Stimulated activated naive CD4-positive, alpha-beta T cell (primary cell): ENCODE results near the gene C4orf36.

ENCODE experiments used
- DNase-seq, 6 experiments: peaks; one replicate each; lab custom pipeline; 2025; lab: John Stamatoyannopoulos, UW

The C4orf36 gene

DNA sequence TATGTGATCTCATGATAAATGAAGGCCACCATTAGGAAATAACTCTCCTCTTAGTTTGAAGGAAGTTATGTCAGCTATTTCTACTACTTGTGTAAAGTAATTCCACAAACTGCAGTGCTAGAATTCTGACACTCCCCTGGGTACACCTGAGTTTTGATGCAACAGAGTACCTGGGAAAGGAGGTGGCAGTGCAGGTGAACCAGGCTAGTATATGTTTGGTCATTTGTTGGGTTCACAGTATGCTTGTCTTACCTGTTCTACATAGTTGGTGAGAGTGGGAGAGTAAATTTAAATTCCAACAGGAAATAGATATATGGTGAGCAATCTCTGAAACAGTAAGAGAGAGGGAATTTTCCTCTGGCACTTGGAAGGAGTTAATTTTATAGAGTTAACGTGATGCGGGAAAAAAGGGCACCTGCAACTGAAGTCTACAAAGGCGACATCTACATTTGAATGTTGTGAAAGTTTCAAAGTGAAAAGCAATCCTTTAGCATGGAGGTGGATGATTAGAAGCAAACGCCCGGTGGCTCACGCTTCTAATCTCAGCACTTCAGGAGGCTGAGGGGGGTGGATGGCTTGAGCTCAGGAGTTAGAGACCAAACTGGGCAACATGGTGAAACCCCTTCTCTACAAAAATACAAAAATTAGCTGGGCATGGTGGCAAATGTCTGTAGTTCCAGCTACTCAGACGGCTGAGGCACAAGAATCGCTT is 34.7 kb downstream of the C4orf36 start:
- DNase-seq, result no peak

DNA sequence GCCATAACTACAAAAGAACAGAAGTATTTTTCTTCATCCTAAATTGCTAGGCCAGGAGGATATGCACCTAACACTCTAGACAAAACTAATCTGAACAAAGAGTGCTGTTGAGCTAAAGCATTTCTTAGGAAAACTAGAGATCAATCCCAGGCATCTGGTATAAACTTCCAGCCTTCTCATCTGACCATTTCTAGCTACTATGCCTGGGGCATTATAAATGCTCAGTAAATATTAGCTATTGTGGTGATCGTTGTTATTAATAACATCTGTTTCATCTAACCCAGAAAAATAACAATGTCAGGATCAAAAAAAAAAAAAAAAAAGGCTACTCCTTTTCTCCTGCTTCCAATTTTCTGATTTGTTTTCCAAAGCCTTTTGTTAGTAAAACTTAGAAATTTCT is 35.3 kb downstream of the C4orf36 start:
- DNase-seq, result no peak

DNA sequence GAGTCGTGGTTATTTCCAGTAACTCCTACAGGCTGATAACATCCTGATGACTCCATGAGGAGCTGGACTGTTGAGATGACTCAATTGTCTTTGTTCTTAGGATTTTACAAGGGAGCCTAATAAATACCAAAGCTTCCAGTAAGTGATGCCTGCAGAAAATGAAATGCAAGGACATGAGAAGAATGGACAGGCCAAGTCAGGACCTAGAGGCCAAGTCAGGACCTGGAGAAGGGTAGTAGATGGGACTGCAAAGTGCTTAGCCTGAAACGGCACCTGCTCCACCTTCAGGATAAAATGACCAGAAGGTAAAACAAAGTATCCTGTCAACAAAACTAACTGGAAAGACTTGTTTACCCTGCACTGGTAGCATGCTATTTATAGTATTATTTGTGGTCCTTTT is 36.6 kb downstream of the C4orf36 start:
- DNase-seq, result no peak

DNA sequence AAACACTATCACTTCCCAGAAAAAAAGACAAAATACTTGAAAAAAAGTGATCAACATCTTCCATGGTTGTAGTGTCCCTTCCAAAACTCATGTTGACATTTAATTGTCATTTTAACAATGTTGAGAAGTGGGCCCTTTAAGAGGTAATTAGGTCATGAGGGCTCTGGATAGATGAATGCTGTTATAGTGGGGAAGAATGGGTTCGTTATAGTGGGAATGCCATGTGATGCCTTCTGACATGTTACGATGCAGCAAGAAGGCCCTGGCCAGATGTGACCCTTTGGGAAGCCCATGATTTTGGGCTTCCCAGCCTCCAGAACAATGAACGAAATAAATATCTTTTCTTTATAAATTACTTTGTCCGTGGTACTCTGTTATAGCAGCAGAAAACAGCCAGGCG is 39.0 kb downstream of the C4orf36 start:
- DNase-seq, result no peak

DNA sequence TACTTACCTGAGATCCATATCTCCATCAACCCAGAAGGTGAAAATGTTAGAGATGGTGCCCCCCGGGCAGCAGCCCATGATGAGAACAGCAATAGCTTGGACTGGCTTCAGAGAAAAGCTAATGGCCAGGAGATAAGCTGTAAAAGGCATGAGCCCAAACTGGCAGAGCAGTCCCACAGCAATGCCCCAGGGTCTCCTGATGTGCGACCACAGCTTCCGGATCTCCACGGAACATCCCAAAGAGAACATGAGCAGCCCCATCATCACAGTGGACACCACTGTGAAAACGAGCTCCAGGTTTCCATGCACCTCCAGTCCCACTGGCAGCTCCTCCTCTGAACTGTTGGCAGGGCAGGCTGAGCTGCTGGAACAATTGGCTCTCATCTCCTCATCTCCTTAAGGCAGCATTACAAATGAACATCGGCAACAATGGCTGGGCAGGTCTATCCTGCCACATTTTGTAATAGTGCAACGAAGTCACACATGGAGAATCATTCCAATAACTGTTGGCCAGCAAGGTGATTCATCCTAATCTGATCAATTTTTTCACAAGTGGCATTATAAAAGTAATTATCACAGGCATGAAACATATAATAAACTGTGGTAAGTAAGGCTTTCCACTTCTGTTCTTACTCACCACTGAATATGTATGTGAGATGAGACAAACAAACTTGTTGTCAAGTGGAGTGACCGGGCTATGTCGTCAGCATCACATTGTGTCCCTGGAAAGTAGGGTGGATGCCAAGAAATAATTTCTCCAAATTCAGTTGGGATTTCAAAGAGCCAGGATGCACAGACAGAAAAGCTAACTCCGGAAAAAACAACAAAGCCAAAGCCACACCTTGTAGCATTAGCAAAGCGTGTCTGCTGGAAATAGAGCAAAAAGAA is 43.2 kb downstream of the C4orf36 start, which contains the start of gene SLC10A6:
Gene SLC10A6 (minus strand): TSS at position 653 of the 888 bp plus-strand sequence. CDS start 269 bp downstream, at position 384.
- DNase-seq, result no peak

DNA sequence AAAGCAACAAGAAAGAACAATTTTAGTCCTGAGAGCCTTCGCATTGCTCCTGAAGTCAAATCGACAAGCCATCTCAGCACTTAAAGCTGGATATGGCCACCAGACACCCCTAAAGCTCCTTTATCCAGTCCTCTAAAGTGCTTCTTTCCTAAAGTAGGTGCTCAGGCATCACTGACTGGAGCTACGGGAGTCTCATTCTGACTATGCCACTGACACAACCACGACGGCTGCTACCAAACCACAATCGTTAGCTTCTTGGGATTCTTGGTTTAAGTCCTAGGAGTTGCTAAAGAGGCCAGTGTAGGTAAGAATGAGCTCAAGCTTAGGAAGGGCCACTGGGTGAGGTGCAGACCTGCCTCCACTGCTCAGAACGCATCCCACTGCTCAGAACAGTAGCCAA is 44.1 kb downstream of the C4orf36 start:
- DNase-seq, result no peak

DNA sequence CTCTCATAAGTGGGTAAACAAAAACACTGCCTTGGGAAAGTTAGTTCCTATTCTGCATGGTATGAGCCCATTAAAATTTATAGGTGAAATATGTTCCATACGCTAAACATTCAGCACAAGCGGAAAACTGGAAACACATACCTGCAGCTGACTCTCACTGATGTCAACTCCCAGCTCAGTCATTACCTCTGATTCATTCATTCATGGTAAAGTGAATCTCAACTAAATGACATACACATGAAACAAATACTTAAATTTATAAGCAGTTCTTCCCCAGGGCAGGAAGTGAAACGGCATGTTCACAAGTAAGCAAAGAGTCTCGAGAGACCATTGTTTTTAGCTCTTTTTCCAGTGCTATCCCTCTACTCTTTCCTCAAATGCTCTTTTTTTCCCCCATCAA is 44.7 kb downstream of the C4orf36 start:
- no peak for DNase-seq

DNA sequence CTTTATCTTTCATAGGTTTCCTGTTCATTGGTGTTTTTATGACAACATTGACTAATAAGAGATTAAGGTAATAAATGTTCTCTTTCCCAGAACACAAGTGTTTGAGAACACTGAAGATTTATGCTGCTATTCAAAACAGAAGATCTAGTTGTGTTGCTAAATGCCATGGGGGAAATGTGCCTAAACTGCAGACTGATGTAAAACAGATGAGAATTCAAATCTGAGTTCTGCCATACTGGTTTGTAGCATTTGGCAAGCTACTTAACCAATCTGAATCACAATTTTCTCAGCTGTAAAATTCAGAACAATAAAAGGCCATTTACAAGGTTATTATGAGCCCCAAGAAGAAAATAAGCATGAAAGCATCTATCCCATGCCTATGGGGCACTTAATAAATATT is 45.3 kb downstream of the C4orf36 start:
- DNase-seq, result no peak

DNA sequence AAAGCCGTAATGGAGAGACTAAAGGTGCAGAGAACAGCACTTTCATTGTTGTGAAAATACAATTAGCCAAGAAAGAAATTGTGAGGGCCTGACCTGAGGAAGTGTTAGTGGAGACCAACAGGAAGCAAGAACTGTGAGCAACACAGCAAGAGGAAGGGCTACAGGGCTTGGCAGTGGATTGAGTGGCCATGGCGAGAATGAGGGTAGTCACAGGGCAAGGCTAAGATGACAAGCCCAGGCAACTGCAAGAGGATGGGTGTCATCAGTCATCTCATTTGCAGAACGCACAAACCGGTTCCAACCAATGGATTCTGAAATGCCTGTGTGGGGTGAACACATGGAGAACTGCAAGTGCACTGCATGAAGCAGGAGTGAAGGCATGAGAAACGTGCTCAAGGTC is 46.6 kb downstream of the C4orf36 start:
- no peak for DNase-seq

DNA sequence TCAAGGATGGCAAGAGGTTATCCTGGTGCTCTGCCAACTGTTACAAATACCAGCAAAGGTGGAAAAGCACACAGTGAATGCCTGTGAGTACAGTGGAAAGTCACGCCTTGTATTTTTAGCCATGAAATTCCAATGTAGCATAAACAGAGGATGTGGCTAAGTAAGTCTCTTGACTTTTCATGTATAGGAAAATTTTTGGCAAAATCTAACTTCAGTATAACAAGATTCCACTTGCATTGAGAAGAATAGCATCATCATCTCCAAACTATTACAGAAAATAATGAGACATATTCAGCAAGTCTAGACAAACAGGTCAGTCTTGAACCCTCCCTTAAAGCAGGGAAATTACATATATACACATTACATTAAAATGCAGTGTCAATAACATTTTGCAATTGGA is 50.9 kb downstream of the C4orf36 start:
- no peak for DNase-seq

DNA sequence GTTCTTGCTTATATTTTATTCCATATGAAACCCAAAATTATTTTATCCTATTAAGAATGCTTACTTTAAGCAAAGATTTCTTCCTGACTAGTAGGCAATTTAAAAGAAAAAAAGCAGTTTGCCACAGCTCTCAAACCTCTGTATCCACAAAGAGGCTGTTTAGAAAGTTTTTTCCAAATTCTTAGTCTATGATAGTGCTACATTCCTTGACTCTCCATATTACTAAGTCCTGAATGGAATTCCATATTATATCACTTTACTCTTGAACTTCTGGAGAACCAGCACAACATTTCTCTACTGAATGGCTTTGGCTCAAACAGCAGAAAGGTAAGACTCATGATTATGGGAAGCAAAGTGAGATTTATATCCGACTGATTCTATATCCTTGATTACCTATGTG is 51.4 kb downstream of the C4orf36 start:
- no peak for DNase-seq

DNA sequence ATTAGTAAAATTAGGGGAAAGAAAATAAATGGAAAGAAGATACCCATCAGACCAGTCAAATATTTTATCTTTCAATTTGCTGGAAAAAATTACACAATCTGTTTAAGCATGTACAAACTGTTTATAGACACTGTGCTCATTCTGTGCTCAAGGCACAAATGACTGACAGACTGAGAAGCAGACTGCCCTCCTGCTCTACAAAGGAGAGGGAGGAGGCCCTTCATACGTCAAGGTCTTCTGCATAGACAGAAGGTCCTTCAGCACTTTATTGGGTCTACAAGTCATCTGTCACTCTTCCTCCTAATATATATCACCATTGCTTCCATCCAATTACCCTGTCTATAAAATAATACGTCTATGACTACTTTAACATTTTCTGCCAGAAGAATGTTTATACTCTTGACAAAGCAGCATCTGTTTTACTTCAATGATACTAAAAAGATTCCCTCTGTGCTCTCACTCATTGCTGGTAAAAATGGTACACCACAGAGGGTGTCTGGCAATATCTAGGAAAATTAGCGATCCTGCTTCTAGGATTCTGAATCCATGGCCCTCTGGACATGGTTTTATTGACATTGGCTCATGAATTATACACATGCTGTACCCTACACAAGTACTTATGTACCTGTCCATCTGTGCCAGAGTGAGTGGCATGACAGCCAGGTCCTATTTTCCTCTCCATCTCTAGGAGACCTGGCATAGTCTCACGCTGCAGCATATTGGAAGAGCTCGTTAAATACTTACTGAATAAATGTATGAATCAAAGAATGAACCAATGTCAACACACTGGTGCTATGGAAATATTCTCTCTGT is 54.3 kb downstream of the C4orf36 start:
- DNase-seq, result no peak

DNA sequence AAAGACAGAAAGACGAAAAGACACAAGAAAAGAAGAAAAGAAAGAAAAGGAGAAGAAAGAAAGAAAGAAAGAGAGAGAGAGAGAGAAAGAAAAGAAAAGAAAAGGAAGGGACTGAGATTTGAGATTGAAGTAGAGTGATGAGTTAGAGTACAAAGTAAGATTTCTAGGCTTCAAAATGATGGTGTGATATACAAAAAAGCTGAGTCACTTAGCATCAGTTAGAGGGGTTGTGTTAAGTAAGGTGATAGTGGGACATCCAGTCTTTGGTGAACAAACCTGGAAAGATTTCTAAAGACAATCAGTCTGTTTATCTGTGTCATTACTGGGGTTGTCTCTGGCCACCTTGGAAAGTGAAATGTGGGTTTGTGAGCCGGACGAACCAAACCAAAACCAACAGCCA is 56.5 kb downstream of the C4orf36 start:
- DNase-seq, result no peak

DNA sequence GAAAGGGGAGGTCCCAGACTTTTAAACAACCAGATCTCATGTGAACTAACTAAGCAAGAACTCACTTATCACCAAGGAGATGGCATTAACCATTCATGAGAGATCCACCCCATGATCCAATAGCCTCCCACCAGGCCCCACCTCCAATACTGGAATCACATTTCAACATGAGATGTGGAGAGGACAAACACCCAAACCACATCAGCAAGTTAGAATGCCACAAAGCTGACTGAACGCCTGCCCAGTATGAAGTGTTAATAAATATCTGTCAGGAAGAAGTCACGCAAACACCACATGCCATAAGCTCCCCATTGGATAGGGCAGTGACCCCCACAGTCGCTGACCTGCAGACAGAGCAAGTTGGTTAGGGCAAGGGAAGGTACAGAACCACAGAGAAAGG is 57.3 kb downstream of the C4orf36 start:
- no peak for DNase-seq

DNA sequence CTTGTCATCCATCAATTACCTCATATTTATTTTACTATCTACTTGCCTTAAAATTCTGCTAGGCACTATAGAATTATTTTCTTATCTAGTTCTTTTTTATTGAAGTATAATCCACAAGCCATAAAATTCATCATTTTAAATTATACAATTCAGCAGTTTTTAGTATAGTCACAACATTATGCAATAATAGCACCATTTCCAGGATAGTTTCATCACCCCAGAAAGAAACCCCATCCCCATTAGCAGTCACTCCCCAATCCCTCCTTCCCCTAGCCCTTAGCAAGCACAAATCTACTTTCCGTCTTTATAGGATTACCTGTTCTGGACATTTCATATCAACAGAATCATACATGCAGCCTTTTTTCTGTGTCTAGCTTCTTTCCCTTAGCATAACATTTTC is 58.6 kb downstream of the C4orf36 start:
- no peak for DNase-seq

DNA sequence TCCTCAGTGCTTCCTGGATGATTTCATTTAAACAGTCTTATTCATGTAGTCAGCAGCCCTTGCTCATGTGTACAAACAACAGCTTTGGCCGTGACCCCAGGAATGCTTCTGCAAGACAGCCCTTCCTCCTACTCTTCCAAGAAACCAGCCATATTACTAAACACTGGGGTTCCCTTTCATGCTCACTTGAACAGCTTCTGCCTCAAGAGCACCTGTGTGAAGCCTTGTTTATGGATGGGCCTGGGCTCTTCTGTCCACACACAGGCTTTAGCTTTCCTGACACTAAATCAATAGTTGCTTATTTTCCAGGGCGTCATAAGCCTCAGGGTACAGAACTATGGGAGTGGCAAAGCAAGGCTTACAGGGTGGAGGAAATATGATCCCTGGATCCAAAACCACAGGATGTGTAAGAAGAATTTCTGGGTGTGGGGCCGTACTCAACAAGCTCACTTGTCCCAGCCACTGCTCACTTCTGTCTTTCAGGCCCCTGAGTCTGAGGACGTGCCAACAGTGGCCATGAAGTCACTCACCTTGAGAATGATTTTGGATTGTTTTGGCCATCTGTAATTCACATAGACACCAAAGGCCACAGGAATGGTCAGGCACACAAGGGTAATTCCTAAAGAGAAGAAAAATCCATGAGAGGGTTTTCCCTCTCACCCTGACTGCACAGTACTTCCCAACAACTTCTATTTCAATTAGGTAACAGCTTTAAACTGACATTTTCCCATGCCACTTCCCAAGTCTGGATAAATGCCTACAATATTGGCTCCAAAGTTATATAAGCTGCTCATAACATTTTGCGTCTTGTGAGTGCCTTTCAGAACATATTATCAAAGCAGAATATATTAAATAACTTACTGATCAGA is 60.7 kb downstream of the C4orf36 start:
- DNase-seq, result no peak
